Fibroblast of the aortic adventitia (primary cell): Measurements from ENCODE around the gene LRP2. TPM values are rescaled to one million over a fixed set of nuclear protein-coding genes. Genes with fewer than 3 reads are reported as not detected.

ENCODE experiments used
- DNase-seq: peaks from one replicate; pipeline ENCODE4 v3.0.0-alpha.2; 2010; ENCODE audit warnings: low read depth
- H3K4me3 ChIP-seq: 2 replicates; pipeline ENCODE4 v1.5.1; 2011; ENCODE audit warnings: low read depth, mild to moderate bottlenecking, control low read depth, low read length, moderate library complexity
- CTCF ChIP-seq: IDR thresholded peaks from 2 replicates; pipeline ENCODE4 v1.5.1; 2011; ENCODE audit warnings: mild to moderate bottlenecking, low read length, control low read depth, inconsistent platforms; ENCODE audit not compliant: insufficient read depth
- total RNA-seq: library from RNA; depleted of rRNA; stranded (reverse); fragments of >200 nt; gene quantifications from 2 replicates; pipeline ENCODE4 v1.2.3, GENCODE V29; 2012; ENCODE audit warnings: low replicate concordance

The LRP2 gene
- total RNA-seq, 1 donor = not detected

DNA sequence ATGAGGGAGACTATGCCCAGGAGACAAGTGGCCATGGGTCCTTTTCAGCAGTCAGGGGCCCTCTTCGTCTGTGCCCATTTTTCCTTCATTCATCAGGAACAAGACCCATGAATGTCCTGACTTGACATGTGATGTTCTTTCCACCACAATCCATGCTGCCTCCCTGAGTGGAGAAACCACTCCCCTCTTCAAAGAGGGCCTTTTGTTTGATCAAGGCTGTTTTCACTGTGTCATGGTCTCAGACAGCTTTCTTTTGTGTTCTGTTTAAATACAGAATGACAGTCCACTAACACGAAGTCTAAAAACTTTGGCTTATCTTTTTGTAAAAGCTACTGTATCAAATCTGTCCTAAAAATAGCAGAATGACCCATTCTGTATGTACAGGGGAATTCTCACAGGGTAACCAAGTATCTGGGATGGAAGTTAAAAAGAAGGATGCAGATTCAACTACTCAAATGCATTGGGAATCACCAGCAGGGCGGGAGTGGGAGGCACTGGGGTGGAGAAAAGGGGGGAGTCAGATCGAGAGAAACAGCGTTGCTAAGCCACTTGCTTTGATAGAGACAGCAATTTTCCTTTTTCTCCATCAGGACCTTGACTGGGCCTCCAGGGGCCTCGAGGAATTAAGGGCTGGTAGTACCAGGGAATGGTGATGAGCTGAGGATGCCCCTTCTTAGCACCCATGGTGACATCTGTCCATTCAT, 13.9 kb downstream of the LRP2 start:
- DNase-seq = no peak
- H3K4me3 ChIP-seq = no peak overlapping the region
- no peak for TF ChIP-seq CTCF

- no peak for DNase-seq
- TF ChIP-seq CTCF = no peak
These were observed 16.6 kb downstream of the LRP2 start for GRCh38 chr2:169345486-169346437.

DNA sequence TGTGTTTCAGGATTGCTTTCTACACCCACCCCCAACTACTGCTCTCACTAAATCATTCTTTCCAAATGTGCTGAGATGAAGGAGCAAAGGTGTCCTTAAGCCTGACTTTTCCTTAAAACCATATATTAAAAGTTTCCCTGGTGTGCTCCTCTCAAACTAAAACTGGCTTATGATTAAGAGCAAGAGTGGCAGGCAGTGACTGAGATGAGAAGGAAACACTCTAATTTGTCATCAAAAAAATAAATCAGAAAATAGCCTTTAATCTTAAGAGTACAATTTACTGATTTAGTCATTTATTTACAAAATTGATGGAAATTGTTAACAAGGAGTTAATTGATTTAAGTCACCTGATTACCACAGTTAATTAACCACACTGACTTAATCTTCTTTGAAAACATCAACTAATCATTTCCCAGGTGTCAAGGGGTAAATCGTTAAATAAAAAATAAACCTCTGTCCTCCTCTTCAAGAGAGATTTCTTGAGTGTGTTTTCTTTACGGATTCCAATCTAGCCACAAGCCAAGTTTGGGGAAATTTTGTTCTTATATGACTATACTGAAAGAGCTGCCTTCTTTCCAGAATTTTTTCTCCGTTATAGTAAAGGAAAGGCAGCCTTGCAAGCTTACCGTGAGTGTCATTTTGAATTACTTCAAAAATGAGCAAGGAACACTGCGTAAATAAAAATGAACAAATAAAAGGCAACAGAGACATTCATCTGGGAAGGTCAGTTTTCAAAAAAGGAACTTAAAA, 17.4 kb downstream of the LRP2 start:
- DNase-seq = no peak
- H3K4me3 ChIP-seq = no peak overlapping the region
- TF ChIP-seq CTCF = no peak

More at GRCh38 chr2:169345486-169346437, 16.6 kb downstream of the LRP2 start:
- no peak overlapping the region for H3K4me3 ChIP-seq

DNA sequence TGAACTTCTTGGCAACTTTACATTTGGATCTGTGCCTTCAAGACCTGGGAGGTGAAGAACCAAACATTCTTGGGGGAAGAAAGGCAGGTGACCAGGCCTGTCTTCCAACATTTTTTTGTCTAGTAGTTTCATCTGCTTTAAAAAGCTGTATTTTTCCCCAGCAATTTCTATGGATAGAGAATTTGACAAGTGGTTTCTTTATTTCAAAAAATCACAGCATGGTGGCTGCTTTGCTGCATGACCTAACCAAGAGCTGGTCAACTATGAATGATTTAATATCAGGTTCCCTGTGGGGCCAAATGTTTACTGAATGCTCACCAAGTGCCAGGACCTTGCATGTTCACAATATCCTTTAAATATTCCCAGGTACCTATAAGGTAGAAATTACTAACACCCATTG, 19.1 kb downstream of the LRP2 start:
- H3K4me3 ChIP-seq = no peak overlapping the region
- DNase-seq = no peak
- TF ChIP-seq CTCF = no peak

DNA sequence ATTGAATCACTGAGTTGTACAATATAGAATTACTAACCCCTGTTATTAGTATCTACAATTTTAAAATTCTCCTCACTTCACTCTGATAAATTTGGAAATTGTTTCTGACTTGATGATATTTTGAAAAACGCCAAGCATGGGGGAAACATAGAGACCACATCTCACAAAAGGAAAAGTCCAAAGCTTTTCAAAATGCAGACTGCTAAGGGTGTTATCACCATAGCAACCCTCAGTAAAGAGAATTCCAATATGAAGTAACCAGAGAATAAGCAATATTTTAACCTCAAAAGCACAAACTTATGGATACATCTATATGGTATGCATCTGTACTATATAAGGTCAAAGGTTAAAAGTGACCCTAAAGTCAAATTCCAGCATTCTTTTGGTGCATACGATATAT, 22.7 kb downstream of the LRP2 start:
- no peak for TF ChIP-seq CTCF
- DNase-seq = no peak
- no peak overlapping the region for H3K4me3 ChIP-seq

DNA sequence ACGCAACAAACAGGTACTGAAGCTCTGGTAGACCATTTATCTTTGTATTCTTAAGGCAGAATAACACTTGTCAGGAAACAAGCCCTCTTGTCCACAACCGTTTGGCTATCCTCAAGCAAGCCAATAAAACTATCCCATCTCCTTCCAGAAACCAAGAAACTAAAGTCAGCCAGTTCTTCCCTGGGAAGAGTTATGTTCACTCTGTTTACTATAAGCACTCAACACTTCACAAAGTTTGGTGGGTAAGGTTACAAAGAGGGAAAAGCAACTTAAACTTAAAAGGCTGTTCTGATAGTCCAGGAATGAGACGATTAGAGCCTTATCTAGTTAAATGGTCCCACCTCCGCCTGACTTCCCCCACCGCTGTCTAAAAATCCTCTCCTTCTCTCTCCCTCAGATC, 25.6 kb downstream of the LRP2 start:
- no peak for TF ChIP-seq CTCF
- DNase-seq = no peak
- no peak overlapping the region for H3K4me3 ChIP-seq
